ENCODE results near the gene ANKRD12. TPM values are rescaled to one million over a fixed set of nuclear protein-coding genes. Genes with fewer than 3 reads are reported as not detected.

Gene ANKRD12
- total RNA-seq, 2 experiments from 2014 or later, result 160 to 164 TPM

GRCh38 chr18:9321017-9321452 is 184.5 kb downstream of the ANKRD12 start:
- no peak for TF ChIP-seq CTCF (IDR thresholded peaks at IDR 0.05)
- POLR2A ChIA-PET, result no interaction called here
- Histone ChIP-seq H3K27me3 (ENCODE audit: control insufficient read depth in 1 of 2, insufficient read depth in 2 of 2, low read length in 2 of 2) (peaks cover 0 to 16% of the 10 kb centered on the region in 2 experiments), H3K9me3 (ENCODE audit: control insufficient read depth in 1 of 2, insufficient read depth in 1 of 2, low read length in 2 of 2) (peaks cover 0 to 9% of the 10 kb centered on the region in 2 experiments), H3K36me3 (ENCODE audit: insufficient read depth, low read length) (no peaks in the 10 kb centered on the region), H3K4me3 (ENCODE audit: low read length) (no peak overlapping the region), H3K27ac (ENCODE audit: low read depth in 1 of 2, low read length in 2 of 2) (no peak overlapping the region), H3K4me1 (ENCODE audit: insufficient read depth, low read length) (no peaks in the 10 kb centered on the region)
- CTCF ChIA-PET, result no interaction called here
- no peak overlapping the region for H3K27ac Mint-ChIP-seq
- peaks cover 3% of the 10 kb centered on the region for H3K9me3 Mint-ChIP-seq
- no peak for DNase-seq
- no peaks in the 10 kb centered on the region for H3K4me1 Mint-ChIP-seq (ENCODE audit: low read depth)
- H3K27me3 Mint-ChIP-seq, result peaks cover 24% of the 10 kb centered on the region
- intact Hi-C loops (cut with DNase I, micrococcal nuclease), result loop anchor here in 1 of 2 experiments (2.0 kb wide), 1 partner anchor 24 kb away; no protein-coding TSS in a partner anchor
- no peak overlapping the region for H3K4me3 Mint-ChIP-seq
- ATAC-seq (ENCODE audit: poor library complexity), result no peak
- H3K36me3 Mint-ChIP-seq (ENCODE audit: low read depth), result no peaks in the 10 kb centered on the region

GRCh38 chr18:9321736-9322135 is 185.2 kb downstream of the ANKRD12 start:
- Histone ChIP-seq H3K4me3 (ENCODE audit: low read length) (no peak overlapping the region), H3K4me1 (ENCODE audit: insufficient read depth, low read length) (no peaks in the 10 kb centered on the region), H3K27me3 (ENCODE audit: control insufficient read depth in 1 of 2, insufficient read depth in 2 of 2, low read length in 2 of 2) (peaks cover 0 to 16% of the 10 kb centered on the region in 2 experiments), H3K27ac (ENCODE audit: low read depth in 1 of 2, low read length in 2 of 2) (no peak overlapping the region), H3K9me3 (ENCODE audit: control insufficient read depth in 1 of 2, insufficient read depth in 1 of 2, low read length in 2 of 2) (peaks cover 0 to 9% of the 10 kb centered on the region in 2 experiments), H3K36me3 (ENCODE audit: insufficient read depth, low read length) (no peaks in the 10 kb centered on the region)
- POLR2A ChIA-PET, result no interaction called here
- H3K36me3 Mint-ChIP-seq (ENCODE audit: low read depth), result no peaks in the 10 kb centered on the region
- TF ChIP-seq CTCF (IDR thresholded peaks at IDR 0.05), result no peak
- CTCF ChIA-PET, result no interaction called here
- no peak overlapping the region for H3K27ac Mint-ChIP-seq
- H3K4me1 Mint-ChIP-seq (ENCODE audit: low read depth), result no peaks in the 10 kb centered on the region
- ATAC-seq (ENCODE audit: poor library complexity), result no peak
- no peak overlapping the region for H3K4me3 Mint-ChIP-seq
- intact Hi-C loops (cut with DNase I, micrococcal nuclease), result loop anchor here in 1 of 2 experiments (2.0 kb wide), 1 partner anchor 23 kb away; no protein-coding TSS in a partner anchor
- peaks cover 3% of the 10 kb centered on the region for H3K9me3 Mint-ChIP-seq
- H3K27me3 Mint-ChIP-seq, result peaks cover 24% of the 10 kb centered on the region
- no peak for DNase-seq

GRCh38 chr18:9322744-9323143 is 186.2 kb downstream of the ANKRD12 start:
- ChIA-PET POLR2A (no interaction called here), CTCF (no interaction called here)
- no peaks in the 10 kb centered on the region for H3K4me1 ChIP-seq (ENCODE audit: insufficient read depth, low read length)
- H3K9me3 ChIP-seq (ENCODE audit: control insufficient read depth in 1 of 2, insufficient read depth in 1 of 2, low read length in 2 of 2), result peaks cover 0 to 9% of the 10 kb centered on the region in 2 experiments
- Mint-ChIP-seq H3K4me3 (no peak overlapping the region), H3K4me1 (ENCODE audit: low read depth) (no peaks in the 10 kb centered on the region), H3K36me3 (ENCODE audit: low read depth) (no peaks in the 10 kb centered on the region), H3K27me3 (peaks cover 22% of the 10 kb centered on the region), H3K27ac (no peak overlapping the region), H3K9me3 (peaks cover 3% of the 10 kb centered on the region)
- ATAC-seq (ENCODE audit: poor library complexity) (no peak), DNase-seq (no peak)
- peaks cover 0 to 16% of the 10 kb centered on the region in 2 experiments for H3K27me3 ChIP-seq (ENCODE audit: control insufficient read depth in 1 of 2, insufficient read depth in 2 of 2, low read length in 2 of 2)
- no peak overlapping the region for H3K4me3 ChIP-seq (ENCODE audit: low read length)
- intact Hi-C loops (cut with DNase I, micrococcal nuclease), result no loop called here
- no peak overlapping the region for H3K27ac ChIP-seq (ENCODE audit: low read depth in 1 of 2, low read length in 2 of 2)
- TF ChIP-seq CTCF (IDR thresholded peaks at IDR 0.05), result no peak
- no peaks in the 10 kb centered on the region for H3K36me3 ChIP-seq (ENCODE audit: insufficient read depth, low read length)

Data from CD4-positive, alpha-beta T cell (primary cell).